OCI-LY1 (cell line): Measurements from ENCODE around the gene NLK.
"Not testable (repeated sequence)": the region's sequence is repeated elsewhere in the genome, so short reads cannot be mapped to it uniquely, and the experiment has no call there.

Source experiments
- H2AFZ ChIP-seq: fragments of 200-600 bp; sonication (generic), shearing (Covaris generic); 2 replicates; pipeline ENCODE4 v1.6.0; 2014; ENCODE audit warnings: antibody characterized with exemption, mild to moderate bottlenecking, low read length
- H3F3A ChIP-seq: fragments of 200-600 bp; sonication (generic), shearing (Covaris generic); 2 replicates; pipeline ENCODE4 v1.6.0; 2014; ENCODE audit warnings: mild to moderate bottlenecking, antibody characterized with exemption, low read length, moderate library complexity; ENCODE audit not compliant: insufficient read depth
- H3K27ac ChIP-seq: fragments of 200-600 bp; sonication (generic); 2 replicates; pipeline ENCODE4 v1.5.1; 2014; ENCODE audit warnings: low read length, mixed run types, mild to moderate bottlenecking, low read depth; ENCODE audit not compliant: poor library complexity, severe bottlenecking
- H3K27me3 ChIP-seq: fragments of 200-600 bp; sonication (generic); 2 replicates; pipeline ENCODE4 v1.6.0; 2014; ENCODE audit warnings: antibody characterized with exemption, mild to moderate bottlenecking, low read length, moderate library complexity; ENCODE audit not compliant: insufficient read depth
- H3K36me3 ChIP-seq: fragments of 200-600 bp; sonication (generic); 2 replicates; pipeline ENCODE4 v1.6.1; 2014; ENCODE audit warnings: mild to moderate bottlenecking, antibody characterized with exemption, low read length, moderate library complexity, mixed read lengths; ENCODE audit not compliant: insufficient read depth
- H3K4me1 ChIP-seq: fragments of 200-600 bp; sonication (generic); 2 replicates; pipeline ENCODE4 v1.5.1; 2014; ENCODE audit warnings: mild to moderate bottlenecking, low read length, moderate library complexity; ENCODE audit not compliant: insufficient read depth, severe bottlenecking
- H3K4me2 ChIP-seq: fragments of 200-600 bp; sonication (generic), shearing (Covaris generic); 2 replicates; pipeline ENCODE4 v1.6.1; 2014; ENCODE audit warnings: low read length
- H3K4me3 ChIP-seq: fragments of 200-600 bp; sonication (generic); 2 replicates; pipeline ENCODE4 v1.5.1; 2014; ENCODE audit warnings: low read length, low read depth, mild to moderate bottlenecking, mixed read lengths; ENCODE audit not compliant: poor library complexity, severe bottlenecking
- H3K79me2 ChIP-seq: fragments of 200-600 bp; shearing (Covaris generic); 2 replicates; pipeline ENCODE4 v1.6.1; 2016; ENCODE audit warnings: mixed run types, low read length, mixed read lengths; ENCODE audit not compliant: insufficient read depth
- H3K9ac ChIP-seq: fragments of 200-600 bp; sonication (generic), shearing (Covaris generic); 2 replicates; pipeline ENCODE4 v1.6.1; 2014; ENCODE audit warnings: mild to moderate bottlenecking, low read length, mixed read lengths
- H3K9me2 ChIP-seq: fragments of 200-600 bp; sonication (generic), shearing (Covaris generic); 2 replicates; pipeline ENCODE4 v1.6.1; 2014; ENCODE audit warnings: low read depth, mild to moderate bottlenecking, low read length, mixed read lengths
- H3K9me3 ChIP-seq: fragments of 200-600 bp; shearing (Covaris generic); 2 replicates; pipeline ENCODE4 v1.6.1; 2014; ENCODE audit warnings: low read length, mixed read lengths
- H4K20me1 ChIP-seq: fragments of 200-600 bp; sonication (generic), shearing (Covaris generic); 2 replicates; pipeline ENCODE4 v1.6.0; 2016; ENCODE audit warnings: mild to moderate bottlenecking, low read length; ENCODE audit not compliant: insufficient read depth
- CTCF ChIP-seq: fragments of 200-600 bp; sonication (generic), shearing (Covaris generic); IDR thresholded peaks from 2 replicates; pipeline ENCODE4 v1.5.1; 2017; ENCODE audit warnings: mild to moderate bottlenecking, antibody characterized with exemption, low read length, moderate library complexity, mixed read lengths
- EZH2 ChIP-seq: fragments of 200-600 bp; sonication (generic), shearing (Covaris generic); IDR thresholded peaks from 2 replicates; pipeline ENCODE4 v1.8.0; 2017; ENCODE audit warnings: borderline replicate concordance, mixed run types, mild to moderate bottlenecking, antibody characterized with exemption, low read length, moderate library complexity, mixed read lengths

Gene NLK

GRCh38 chr17:27997522-27997921, 45.0 kb upstream of the NLK start:
- H4K20me1 ChIP-seq: no peaks in the 10 kb centered on the region
- H3K79me2 ChIP-seq: no peaks in the 10 kb centered on the region
- no peak for TF ChIP-seq EZH2
- TF ChIP-seq CTCF: no peak
- no peak overlapping the region for H2AFZ ChIP-seq
- H3K4me1 ChIP-seq: no peaks in the 10 kb centered on the region
- no peak overlapping the region for H3K4me3 ChIP-seq
- no peaks in the 10 kb centered on the region for H3K9me2 ChIP-seq
- H3K9me3 ChIP-seq: no peaks in the 10 kb centered on the region
- H3K9ac ChIP-seq: no peak overlapping the region
- H3K27ac ChIP-seq: no peak overlapping the region
- no peak overlapping the region for H3K4me2 ChIP-seq
- no peaks in the 10 kb centered on the region for H3K36me3 ChIP-seq
- H3F3A ChIP-seq: no peaks in the 10 kb centered on the region
- no peaks in the 10 kb centered on the region; the same call in 1 of the 2 replicates for H3K27me3 ChIP-seq

- H3K9me3 ChIP-seq: no peaks in the 10 kb centered on the region
- no peaks in the 10 kb centered on the region; the same call in 1 of the 2 replicates for H3K27me3 ChIP-seq
- no peaks in the 10 kb centered on the region for H3K36me3 ChIP-seq
- no peaks in the 10 kb centered on the region for H4K20me1 ChIP-seq
- H3K4me1 ChIP-seq: no peaks in the 10 kb centered on the region
- no peak overlapping the region for H3K4me2 ChIP-seq
- H3K4me3 ChIP-seq: no peak overlapping the region
- no peak overlapping the region for H3K9ac ChIP-seq
- no peak overlapping the region for H2AFZ ChIP-seq
- H3K27ac ChIP-seq: no peak overlapping the region
- no peak for TF ChIP-seq EZH2
- no peak for TF ChIP-seq CTCF
- H3K9me2 ChIP-seq: no peaks in the 10 kb centered on the region
- H3F3A ChIP-seq: no peaks in the 10 kb centered on the region
- no peaks in the 10 kb centered on the region for H3K79me2 ChIP-seq
These were observed 41.3 kb upstream of the NLK start for GRCh38 chr17:28001149-28001548.

GRCh38 chr17:28004344-28004743, 38.1 kb upstream of the NLK start:
- Histone ChIP-seq H4K20me1 (no peaks in the 10 kb centered on the region), H3K9me2 (no peaks in the 10 kb centered on the region), H3K4me2 (no peak overlapping the region), H3K36me3 (no peaks in the 10 kb centered on the region), H3F3A (no peaks in the 10 kb centered on the region), H3K4me1 (no peaks in the 10 kb centered on the region), H3K27ac (no peak overlapping the region), H3K4me3 (no peak overlapping the region), H3K9ac (no peak overlapping the region), H3K27me3 (no peaks in the 10 kb centered on the region; the same call in 1 of the 2 replicates), H3K9me3 (no peaks in the 10 kb centered on the region), H2AFZ (no peak overlapping the region), H3K79me2 (no peaks in the 10 kb centered on the region)
- TF ChIP-seq EZH2: no peak
- TF ChIP-seq CTCF: no peak

GRCh38 chr17:28007925-28008324, 34.6 kb upstream of the NLK start:
- H3K9me3 ChIP-seq: not testable (repeated sequence)

More at GRCh38 chr17:28007925-28008324, 34.6 kb upstream of the NLK start:
- H3K9me2 ChIP-seq, H4K20me1 ChIP-seq, H3K27me3 ChIP-seq, H3K36me3 ChIP-seq, H2AFZ ChIP-seq, H3K27ac ChIP-seq, H3K79me2 ChIP-seq, H3K4me2 ChIP-seq, H3K9ac ChIP-seq, H3K4me3 ChIP-seq, H3K4me1 ChIP-seq, H3F3A ChIP-seq: not testable (repeated sequence)
